GM18867 (cell line): ENCODE measurements around the gene OR2G2.

Experiments
- ATAC-seq: cut with Tn5 transposase; IDR thresholded peaks from one replicate; pipeline ENCODE4 v1.9.1; 2021; ENCODE audit warnings: mild to moderate bottlenecking, moderate library complexity; ENCODE audit not compliant: unreplicated experiment

OR2G2 gene

DNA sequence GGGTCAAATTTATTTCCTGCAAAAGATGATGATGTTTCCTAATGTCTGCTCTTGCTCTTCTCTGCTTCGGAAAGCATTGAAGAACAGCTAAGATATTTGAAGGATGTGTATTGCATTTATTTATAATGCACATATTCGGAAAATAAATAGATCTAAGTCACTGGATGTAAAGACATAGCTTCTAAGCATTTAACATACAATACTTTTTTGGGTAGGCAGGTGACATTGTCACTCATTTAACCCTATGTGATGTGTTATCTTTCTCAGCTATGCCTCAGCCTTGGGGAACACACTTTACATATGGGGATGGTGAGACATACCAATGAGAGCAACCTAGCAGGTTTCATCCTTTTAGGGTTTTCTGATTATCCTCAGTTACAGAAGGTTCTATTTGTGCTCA lies at the start of gene OR2G2:
TSS of gene OR2G2 (plus strand) at position 301 of the 400 bp plus-strand sequence. CDS start at position 301, 0 bp downstream.
- ATAC-seq: no peak

GRCh38 chr1:247538561-247538960 lies 49.6 kb upstream of the OR2G2 start:
- ATAC-seq: no peak

DNA sequence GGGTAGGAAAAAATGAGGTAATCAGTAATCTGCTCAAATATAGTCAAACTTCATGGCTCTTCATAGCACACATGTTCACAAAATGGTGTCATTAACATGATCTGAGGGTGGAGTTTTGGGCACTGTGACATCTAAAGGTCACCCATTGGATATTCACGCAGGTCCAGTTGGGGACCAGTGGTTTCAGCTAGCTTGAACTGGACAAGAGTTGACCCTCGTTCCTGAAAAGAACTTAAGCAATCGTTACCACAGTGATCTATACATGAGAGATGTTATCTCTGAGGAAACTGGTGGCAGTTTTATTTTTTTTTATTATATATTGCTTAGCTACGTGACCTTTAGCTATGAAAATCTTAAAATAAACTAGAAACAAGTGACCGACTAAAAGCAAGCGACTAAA lies 48.9 kb upstream of the OR2G2 start:
- ATAC-seq: no peak

- ATAC-seq: no peak
Observed at GRCh38 chr1:247540581-247540980, 47.6 kb upstream of the OR2G2 start.

DNA sequence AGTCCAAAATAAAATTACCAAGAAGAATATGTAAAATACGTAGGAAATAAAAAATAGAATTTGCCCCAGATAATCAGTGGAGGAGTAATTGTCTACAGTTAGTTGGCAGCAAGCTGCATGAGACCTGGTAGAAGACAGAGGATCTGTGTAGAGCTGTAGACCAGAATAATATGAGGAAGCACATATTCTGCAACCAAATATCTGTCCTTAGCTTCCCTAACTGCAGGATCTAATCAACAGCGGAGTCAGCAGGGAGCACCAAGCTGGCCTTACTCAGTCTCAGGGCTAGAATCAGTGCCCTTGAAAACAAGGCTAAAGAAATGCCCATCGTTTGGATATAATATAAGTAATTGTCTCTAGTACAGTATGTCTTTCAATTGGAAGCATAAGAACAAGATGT lies 45.3 kb upstream of the OR2G2 start:
- no peak for ATAC-seq

DNA sequence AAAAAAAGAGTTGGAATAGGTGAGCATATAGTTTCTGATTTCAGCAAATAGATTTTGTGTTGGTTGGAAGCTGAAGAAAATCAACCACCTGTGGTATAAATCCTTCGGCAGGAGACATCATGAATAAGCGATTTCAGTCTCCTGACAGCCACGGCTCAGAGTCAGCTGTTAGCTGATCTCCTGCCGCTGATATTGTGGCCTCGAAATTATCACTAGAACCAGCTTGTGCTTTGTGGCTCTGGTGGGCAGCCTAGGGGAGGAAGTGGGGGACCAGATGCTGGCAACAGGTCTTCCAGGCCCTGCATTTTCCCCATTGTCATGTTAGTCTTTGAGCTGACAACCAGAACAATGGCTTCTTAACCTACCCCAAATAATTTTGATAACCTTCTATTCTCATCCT lies 40.1 kb upstream of the OR2G2 start:
- no peak for ATAC-seq

DNA sequence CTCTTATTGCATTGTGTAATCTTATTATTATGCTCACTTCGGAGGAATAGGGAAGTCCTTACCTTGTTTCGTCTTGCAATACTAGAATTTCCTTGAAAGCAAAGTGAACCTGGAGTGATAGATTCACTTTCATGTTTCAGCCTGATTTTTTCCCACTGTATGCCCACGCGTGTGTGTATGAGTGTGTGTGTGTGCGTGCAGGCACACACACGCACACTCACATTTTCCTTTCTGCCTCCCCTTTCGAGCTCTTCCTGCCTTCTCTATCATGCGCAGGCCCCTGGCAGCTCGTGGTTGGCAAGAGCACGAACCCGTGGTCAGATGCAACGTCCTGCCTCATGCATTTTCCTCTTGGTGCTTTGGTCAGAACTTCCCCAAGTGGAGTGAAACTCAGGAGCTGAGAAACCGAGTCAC lies 39.4 kb upstream of the OR2G2 start, which contains the start of gene GCSAML:
TSS of gene GCSAML (plus strand) at position 366 of the 414 bp plus-strand sequence. CDS start 58 bp downstream, outside the sequence.
- no peak for ATAC-seq

GRCh38 chr1:247551721-247552120 lies 36.4 kb upstream of the OR2G2 start:
- ATAC-seq: no peak

DNA sequence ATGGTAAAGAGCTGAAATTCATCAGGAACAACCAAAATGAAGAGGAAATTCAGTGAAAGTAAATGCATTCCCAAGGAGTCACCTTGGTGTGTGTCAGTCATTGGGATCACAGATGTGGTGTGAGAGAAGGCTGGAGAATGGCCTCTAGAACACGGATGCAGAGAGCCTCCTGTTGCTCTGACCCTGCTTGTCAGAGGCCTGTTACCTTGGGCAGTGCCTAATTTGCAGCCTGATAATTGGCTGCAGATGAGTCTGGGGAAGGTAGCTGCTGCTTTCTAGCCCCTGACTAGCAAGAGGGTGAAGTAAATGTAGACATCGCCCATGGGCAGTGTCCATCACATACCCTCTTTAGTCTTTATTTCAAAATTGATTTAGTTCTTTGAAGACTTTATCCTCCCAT lies 35.9 kb upstream of the OR2G2 start:
- ATAC-seq: no peak

- ATAC-seq: no peak
Observed at GRCh38 chr1:247557926-247558674, 30.1 kb upstream of the OR2G2 start.

- ATAC-seq: no peak
Observed at GRCh38 chr1:247561711-247562110, 26.4 kb upstream of the OR2G2 start.

GRCh38 chr1:247562198-247562597 lies 26.0 kb upstream of the OR2G2 start:
- no peak for ATAC-seq

DNA sequence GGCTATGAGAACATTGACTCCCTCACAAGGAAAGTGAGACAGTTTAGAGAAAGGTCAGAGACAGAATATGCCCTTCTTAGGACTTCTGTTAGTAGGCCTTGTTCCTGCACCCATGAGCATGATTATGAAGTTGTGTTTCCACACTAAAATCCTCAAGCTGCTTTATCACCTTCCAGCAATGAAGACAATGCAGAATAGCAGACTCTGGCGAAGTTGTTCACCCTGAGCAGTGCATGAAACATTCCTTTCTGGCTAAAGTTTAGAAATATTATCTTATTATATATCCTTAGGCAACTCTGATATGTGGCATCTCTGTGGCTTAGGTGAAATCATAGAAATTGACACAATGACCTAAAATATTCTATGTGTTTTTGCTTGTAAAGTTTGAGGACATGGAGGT lies 13.9 kb upstream of the OR2G2 start:
- no peak for ATAC-seq

DNA sequence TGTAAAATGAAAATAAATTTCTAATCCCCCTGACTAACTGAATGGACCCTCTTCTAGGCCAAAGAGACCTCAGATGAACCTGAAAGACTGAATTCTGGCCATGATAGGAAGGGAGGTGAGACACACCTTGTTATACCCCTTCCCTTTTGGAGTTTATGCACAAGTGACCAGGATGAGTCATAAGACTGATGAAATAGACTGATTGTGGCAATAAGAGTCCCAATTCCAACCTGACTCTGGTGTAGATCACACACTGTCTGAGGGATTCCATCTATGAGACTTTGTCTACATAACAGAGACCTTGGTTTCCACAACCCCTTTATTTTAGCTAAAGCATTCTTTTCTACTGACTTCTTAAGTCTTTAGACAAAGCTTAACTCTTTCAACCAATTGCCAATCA lies 13.5 kb upstream of the OR2G2 start:
- no peak for ATAC-seq

- peak; percentile 59 for ATAC-seq
Observed at GRCh38 chr1:247576514-247576913, 11.6 kb upstream of the OR2G2 start.

- no peak for ATAC-seq
Observed at GRCh38 chr1:247578946-247579460, 9.2 kb upstream of the OR2G2 start.

GRCh38 chr1:247605286-247605685 lies 17.1 kb downstream of the OR2G2 start, which contains the start of gene OR2G3:
Gene OR2G3 (plus strand): TSS chr1:247605586. CDS start chr1:247605586, 0 bp downstream.
- no peak for ATAC-seq

DNA sequence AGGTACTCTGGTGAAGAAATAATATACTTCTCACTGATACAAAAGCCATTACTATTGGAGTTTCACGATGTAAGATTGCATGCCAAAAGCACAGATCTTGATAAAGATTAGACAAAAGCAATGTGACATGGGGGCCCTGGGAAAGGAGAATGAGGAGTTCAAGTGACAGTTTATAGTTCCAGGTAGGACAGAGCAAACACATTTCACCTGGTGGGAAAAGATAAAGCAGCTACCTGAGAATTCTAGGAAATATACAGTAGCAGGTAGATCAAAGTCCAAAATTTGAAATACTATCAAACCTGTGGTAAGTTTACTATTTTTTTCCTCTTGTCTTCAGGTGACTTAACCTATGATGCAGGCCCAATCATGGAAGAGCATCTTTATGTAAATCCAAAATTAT lies 25.2 kb downstream of the OR2G2 start:
- ATAC-seq: no peak

GRCh38 chr1:247614625-247615024 lies 26.5 kb downstream of the OR2G2 start:
- no peak for ATAC-seq

DNA sequence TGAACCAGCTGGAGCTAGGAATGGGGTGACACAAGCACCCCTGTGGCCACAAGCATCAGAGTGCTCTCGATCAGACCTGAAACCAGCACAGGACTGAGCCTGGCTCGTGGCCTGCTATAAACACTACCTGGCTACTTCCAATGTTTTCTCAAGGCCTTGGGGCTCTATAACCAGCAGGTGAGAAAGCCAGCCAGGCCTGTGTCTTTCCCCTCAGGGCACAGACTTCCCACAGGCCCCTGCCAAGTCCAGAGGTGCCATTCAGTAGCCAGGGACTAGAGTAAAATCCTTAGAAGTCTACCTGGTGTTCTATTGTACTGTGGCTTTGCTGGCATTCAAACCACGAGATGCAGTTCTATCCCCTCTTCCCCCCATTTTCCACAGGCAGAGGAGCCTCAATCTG lies 39.8 kb downstream of the OR2G2 start:
- ATAC-seq: no peak

GRCh38 chr1:247638011-247638410 lies 49.9 kb downstream of the OR2G2 start:
- ATAC-seq: no peak

GRCh38 chr1:247638781-247639180 lies 50.6 kb downstream of the OR2G2 start:
- ATAC-seq: no peak
